ENCODE results near the gene EPS15.

EPS15 gene

DNA sequence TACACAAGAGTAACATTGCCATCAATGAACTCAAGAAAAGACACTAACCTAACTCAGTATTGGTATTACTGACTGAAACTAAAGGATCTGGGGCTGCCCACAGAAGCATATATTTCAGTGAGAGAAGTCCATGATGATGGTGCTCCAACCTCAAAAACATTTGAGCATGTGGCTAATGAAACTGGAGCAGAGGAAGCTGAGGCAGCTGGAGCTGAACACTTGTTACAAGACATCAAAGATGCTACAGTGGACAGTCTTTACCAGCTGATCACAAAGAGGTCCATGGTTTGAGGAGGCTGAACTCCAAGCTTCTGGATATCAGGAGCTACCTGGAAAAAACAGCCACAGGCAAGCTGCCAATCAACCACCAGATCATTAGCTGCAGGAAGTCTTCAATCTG, 146.5 kb downstream of the EPS15 start:
- DNase-seq (ENCODE audit: low read depth), result no peak
- no peak for TF ChIP-seq CTCF (conservative IDR thresholded peaks at IDR 0.05; ENCODE audit: low read depth, low read length)
- no peak overlapping the region for H3K4me3 ChIP-seq (ENCODE audit: low read length)

GRCh38 chr1:51369171-51369570, 149.9 kb downstream of the EPS15 start:
- TF ChIP-seq CTCF (conservative IDR thresholded peaks at IDR 0.05; ENCODE audit: low read depth, low read length), result no peak
- no peak overlapping the region for H3K4me3 ChIP-seq (ENCODE audit: low read length)
- no peak for DNase-seq (ENCODE audit: low read depth)

DNA sequence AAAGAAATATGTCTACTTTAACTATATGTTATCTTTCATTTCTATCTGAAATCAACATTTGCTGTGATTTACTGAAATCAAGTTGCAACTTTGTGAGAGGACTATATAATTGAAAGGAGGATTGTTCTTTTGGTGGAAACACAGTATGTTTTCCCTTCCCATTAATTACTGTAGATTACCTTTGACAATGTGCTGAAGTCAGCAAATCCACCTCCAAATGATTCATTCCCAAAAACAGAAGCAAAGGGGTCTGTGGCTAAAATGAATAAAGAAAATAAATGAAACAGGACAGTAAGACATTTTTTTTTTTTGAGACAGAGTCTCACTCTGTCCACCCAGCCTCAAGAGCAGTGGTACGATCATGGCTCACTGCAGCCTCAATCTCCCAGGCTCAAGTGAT, 153.3 kb downstream of the EPS15 start:
- no peak for DNase-seq (ENCODE audit: low read depth)
- H3K4me3 ChIP-seq (ENCODE audit: low read length), result no peak overlapping the region
- no peak for TF ChIP-seq CTCF (conservative IDR thresholded peaks at IDR 0.05; ENCODE audit: low read depth, low read length)

GRCh38 chr1:51359879-51360278, 159.2 kb downstream of the EPS15 start:
- TF ChIP-seq CTCF (conservative IDR thresholded peaks at IDR 0.05; ENCODE audit: low read depth, low read length), result no peak
- no peak overlapping the region for H3K4me3 ChIP-seq (ENCODE audit: low read length)

DNA sequence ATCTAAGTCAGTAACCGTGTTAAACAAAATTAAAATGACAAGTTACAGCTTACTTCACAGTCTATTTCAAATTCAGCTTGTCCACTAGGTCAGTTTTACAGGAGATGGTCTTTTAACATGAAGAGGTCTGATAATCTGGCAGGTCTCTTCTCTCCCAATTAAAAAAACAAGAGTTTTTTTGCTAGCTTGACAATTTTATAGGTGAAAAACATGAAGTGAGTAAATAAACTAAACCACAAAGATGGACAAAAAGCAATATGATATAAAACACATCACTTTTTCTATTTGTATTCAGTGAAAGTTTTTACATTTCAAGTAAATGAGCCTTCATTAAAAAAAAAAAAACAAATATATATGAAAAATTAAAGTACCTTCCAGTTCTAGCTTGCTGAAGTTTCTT, 163.7 kb downstream of the EPS15 start:
- DNase-seq (ENCODE audit: low read depth), result no peak
- no peak for TF ChIP-seq CTCF (conservative IDR thresholded peaks at IDR 0.05; ENCODE audit: low read depth, low read length)
- no peak overlapping the region for H3K4me3 ChIP-seq (ENCODE audit: low read length)

More at GRCh38 chr1:51359879-51360278, 159.2 kb downstream of the EPS15 start:
- DNase-seq (ENCODE audit: low read depth), result no peak

DNA sequence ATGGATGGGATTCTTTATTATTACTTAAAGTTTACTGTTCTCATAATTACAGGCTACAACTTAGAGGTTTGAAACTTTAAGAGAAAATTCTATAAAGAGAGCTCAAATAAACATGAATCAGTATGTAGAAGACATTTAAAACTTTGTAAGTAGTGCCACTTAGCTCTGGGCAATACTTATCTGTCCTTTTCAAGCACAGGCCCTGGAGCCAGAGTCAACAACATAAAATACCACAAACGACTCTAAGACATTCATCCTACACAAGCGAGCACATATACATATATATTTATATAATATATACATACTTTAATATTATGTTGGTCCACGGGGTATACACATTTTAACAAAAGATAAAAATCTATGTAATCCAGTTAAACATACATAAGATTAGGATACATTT, 164.7 kb downstream of the EPS15 start:
- no peak overlapping the region for H3K4me3 ChIP-seq (ENCODE audit: low read length)
- no peak for TF ChIP-seq CTCF (conservative IDR thresholded peaks at IDR 0.05; ENCODE audit: low read depth, low read length)
- no peak for DNase-seq (ENCODE audit: low read depth)

GRCh38 chr1:51351907-51352306, 167.2 kb downstream of the EPS15 start:
- TF ChIP-seq CTCF (conservative IDR thresholded peaks at IDR 0.05; ENCODE audit: low read depth, low read length), result no peak

More at GRCh38 chr1:51351907-51352306, 167.2 kb downstream of the EPS15 start:
- DNase-seq (ENCODE audit: low read depth), result no peak
- H3K4me3 ChIP-seq (ENCODE audit: low read length), result no peak overlapping the region

All from retinal pigment epithelial cell (primary cell).